Choroid plexus epithelial cell (primary cell): ENCODE measurements around the gene SUV39H2.

Source experiments
- DNase-seq: peaks from one replicate; pipeline ENCODE4 v3.0.0-alpha.2; 2010; ENCODE audit warnings: low read depth
- H3K4me3 ChIP-seq: 2 replicates; pipeline ENCODE4 v1.5.1; 2011; ENCODE audit warnings: low read depth, mild to moderate bottlenecking, control low read depth, low read length, moderate library complexity
- TF ChIP-seq, protein P1 (sequence below): conservative IDR thresholded peaks from 2 replicates; pipeline ENCODE4 v1.5.1; 2011; ENCODE audit warnings: low read depth, mild to moderate bottlenecking, control low read depth, inconsistent platforms, low read length, moderate library complexity

SUV39H2 gene

DNA sequence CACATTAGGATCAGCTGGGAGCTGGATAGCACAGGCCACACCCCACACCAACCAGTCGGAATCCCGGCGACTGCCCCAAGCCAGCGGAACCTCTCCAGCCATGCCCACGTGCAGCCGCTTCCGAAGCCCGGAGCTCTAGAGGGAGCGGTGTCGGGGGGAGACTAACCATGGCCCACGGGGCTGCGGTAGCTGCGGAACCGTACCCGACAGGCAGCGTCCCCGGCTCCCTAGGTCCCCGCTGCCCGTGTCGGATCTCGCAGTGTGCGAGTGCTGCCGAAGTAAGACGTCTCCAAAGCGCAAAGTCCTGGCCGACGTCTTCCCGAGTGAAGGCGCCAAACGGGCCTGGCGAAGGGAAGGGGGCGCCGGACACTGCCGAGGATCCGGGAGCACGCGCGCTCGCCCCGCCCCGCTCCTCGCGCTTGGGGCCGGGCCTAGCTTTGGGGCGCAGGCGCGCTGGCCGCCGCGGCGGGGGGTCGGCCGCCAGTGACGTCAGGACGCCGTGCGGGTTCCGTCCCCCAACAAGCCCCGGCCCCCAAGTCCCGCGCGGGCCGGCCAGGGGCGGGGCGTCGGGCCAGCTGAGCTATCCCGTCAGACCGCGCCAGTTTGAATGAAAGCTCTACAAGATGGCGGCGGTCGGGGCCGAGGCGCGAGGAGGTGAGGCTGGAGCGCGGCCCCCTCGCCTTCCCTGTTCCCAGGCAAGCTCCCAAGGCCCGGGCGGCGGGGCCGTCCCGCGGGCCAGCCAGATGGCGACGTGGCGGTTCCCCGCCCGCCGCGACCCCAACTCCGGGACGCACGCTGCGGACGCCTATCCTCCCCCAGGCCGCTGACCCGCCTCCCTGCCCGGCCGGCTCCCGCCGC lies at the start of gene SUV39H2:
Gene SUV39H2 (plus strand): TSS at position 601 of the 858 bp plus-strand sequence. CDS start 23 bp downstream, at position 624.
- H3K4me3 ChIP-seq, result peak within 1 kb of the TSS; percentile 92
- TF ChIP-seq, protein P1, sequence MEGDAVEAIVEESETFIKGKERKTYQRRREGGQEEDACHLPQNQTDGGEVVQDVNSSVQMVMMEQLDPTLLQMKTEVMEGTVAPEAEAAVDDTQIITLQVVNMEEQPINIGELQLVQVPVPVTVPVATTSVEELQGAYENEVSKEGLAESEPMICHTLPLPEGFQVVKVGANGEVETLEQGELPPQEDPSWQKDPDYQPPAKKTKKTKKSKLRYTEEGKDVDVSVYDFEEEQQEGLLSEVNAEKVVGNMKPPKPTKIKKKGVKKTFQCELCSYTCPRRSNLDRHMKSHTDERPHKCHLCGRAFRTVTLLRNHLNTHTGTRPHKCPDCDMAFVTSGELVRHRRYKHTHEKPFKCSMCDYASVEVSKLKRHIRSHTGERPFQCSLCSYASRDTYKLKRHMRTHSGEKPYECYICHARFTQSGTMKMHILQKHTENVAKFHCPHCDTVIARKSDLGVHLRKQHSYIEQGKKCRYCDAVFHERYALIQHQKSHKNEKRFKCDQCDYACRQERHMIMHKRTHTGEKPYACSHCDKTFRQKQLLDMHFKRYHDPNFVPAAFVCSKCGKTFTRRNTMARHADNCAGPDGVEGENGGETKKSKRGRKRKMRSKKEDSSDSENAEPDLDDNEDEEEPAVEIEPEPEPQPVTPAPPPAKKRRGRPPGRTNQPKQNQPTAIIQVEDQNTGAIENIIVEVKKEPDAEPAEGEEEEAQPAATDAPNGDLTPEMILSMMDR, result peak; percentile 7
- DNase-seq, result peak; percentile 97

DNA sequence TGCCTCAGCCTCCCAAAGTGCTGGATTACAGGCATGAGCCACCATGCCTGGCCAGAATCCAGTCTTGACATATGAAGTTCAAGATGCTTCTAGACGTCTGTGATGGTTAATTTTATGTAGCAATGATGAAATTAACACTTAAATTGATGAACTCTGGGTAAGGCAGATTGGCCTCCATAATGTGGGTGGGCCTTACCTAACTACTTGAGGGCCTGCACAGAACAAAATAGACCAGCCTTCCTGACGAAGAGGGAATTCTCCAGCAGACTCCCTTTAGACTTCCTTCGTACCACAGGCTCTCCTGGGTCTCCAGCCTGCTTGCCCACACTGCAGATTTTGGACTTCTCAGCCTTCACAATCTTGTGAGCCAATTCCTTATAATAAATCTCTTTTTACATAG lies 45.6 kb upstream of the SUV39H2 start:
- TF ChIP-seq, protein P1, result no peak
- DNase-seq, result no peak
- H3K4me3 ChIP-seq, result no peak overlapping the region

DNA sequence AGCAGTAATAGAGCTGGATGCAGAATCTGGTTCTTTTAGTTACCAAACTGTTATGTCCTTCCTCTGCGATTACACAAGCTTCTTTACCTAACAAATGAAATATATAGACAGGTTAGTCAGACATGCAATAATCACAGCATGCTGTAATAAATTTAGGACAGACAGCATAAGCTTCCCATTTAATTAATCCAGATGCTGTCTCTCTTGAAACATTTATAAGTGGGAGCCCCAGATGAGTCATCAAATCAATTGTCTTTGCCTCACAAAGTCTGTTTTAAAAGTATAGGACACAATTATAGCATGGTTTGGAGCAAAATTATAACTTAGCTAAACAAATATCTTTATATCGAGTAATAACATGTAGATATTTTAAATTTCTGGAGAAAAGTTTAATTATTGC lies 42.5 kb upstream of the SUV39H2 start:
- H3K4me3 ChIP-seq, result no peak overlapping the region
- TF ChIP-seq, protein P1, result no peak
- DNase-seq, result no peak

DNA sequence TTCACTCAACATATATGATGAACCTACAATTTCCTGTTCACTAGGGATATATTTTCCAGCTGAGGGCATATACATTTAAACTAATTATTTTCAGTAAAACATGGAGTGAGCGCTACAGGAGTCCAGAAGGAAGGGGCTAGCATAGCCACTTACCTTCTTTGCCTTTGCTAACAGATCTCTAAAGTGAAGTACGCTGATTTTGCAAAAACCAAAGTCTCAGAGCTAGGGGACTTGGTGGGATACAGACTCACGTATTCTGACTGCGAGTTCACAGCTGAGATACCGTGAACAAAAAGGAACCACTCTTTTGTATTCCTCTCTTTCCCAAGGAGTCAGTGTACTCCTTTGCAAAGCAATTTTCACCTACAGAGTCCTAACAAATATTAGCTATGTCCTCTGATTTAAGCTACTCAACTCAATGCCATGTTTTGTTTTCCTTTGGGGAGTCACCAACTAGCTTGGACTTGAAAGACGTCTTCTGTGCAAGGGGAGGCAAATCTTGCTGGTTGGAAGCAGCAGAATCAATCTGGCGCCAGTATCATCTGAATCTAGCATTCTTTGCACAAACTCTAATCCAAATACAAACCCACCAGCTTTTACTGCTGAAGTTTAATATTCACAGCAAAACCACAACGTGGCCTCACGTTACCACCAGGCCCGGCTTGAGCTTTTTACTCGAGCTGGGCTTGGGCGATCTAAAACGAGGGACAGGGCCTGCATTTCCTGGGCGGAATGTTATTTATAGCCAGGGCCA lies 41.5 kb upstream of the SUV39H2 start:
- TF ChIP-seq, protein P1, result no peak
- peak; percentile 64 for DNase-seq
- peak overlapping the region; percentile 74 for H3K4me3 ChIP-seq

DNA sequence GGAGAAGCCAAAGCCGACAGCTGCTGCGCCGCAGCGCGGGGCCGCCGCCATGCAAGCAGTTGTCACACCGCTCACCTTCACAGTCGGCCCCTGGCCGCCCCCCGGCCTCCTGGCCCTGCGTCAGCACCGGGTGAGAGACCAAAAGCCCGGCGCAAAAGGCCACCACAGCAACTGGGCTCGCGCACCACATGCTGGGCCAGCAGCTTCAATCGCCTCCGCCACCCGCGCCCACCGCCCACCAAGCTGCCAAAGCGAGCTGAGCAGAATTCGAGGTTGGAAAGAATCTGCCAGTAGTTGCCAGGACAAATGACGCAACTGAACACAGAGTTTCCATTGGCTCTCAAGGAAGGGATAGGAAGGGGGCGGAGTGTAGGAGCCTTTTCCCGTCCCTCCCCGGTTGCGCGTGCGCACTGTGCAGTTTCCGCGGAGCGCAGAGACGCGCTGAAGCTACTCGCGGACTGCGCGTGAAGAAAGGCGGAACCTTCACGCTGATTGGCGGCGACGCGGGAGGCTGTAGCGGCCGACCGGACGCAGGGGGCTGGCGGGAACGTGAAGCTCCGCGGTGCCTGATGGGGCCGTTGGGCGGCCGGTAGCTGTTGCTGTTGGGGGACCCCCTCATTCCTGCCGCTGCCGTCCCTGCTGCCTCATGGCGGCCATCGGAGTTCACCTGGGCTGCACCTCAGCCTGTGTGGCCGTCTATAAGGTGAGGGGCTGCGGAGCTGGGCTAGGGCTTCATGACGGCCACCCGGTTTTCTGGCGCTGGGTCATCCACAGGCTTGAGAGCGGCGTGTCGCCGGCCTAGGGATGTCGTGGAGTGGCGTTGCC lies 40.7 kb upstream of the SUV39H2 start, which contains the start of the genes CDNF, HSPA14 and MSANTD7:
Gene CDNF (minus strand): TSS at position 281 of the 825 bp plus-strand sequence. CDS start 91 bp downstream, at position 190.
Gene HSPA14 (plus strand): TSS at position 550 of the 825 bp plus-strand sequence. CDS start 97 bp downstream, at position 647.
Gene MSANTD7 (plus strand): TSS at position 550 of the 825 bp plus-strand sequence. CDS start 3,979 bp downstream, outside the sequence.
- DNase-seq, result peak; percentile 100
- H3K4me3 ChIP-seq, result peak within 1 kb of the TSS; percentile 99
- TF ChIP-seq, protein P1, result no peak

DNA sequence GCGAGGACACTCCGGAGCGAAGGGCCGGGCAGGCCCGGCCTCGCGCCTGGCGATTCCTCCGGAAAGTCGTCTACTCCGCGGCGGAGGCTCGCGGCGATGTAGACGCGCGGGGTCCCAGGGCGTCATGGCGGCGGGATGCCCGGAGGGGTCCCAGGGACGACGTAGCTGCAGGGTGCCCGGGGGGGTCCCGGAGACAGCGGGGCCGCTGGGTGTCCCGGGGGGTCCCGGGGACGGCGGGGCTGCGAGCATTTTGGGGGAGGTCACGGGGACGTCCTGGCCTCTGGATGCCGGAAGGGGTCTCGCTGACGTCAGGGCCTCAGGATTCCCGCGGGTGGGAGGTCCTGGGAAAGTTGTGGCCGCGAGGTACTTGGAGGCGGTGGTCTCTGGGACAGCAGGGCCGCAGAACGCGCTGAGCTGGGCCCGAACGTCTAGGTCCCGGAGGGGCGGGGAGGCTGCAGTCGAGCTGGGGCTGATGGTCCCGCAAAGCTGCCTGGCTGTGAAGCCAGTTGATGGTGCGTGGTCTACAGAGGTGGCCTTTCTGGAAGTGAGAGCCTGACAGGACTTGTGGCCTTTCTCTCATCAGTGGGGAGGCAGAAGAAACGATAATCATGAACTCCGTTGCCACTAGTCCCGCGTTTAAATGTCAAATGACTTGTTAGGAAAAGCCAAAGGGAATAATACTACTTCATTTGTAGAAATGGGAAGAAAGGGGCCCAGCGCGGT lies 39.9 kb upstream of the SUV39H2 start:
- peak; percentile 29 for DNase-seq
- TF ChIP-seq, protein P1, result no peak
- H3K4me3 ChIP-seq, result peak overlapping the region; percentile 99
